SHP77 (cell line): ENCODE measurements around the gene STING1.

ENCODE experiments used
- DNase-seq, 2 experiments: peaks; one replicate each; lab custom pipeline; 2025; lab: John Stamatoyannopoulos, UW

STING1 gene

GRCh38 chr5:139468421-139468931 is 14.1 kb downstream of the STING1 start:
- no peak for DNase-seq

GRCh38 chr5:139462586-139463276 is 19.8 kb downstream of the STING1 start, which contains the start of gene ECSCR:
Gene ECSCR (minus strand): TSS chr5:139462743. CDS start chr5:139462670, 73 bp downstream.
- DNase-seq = no peak

- no peak for DNase-seq
These were observed 20.9 kb downstream of the STING1 start for GRCh38 chr5:139461698-139462097.

- DNase-seq = no peak
These were observed 21.4 kb downstream of the STING1 start for GRCh38 chr5:139461176-139461575.

- DNase-seq = no peak
These were observed 22.1 kb downstream of the STING1 start for GRCh38 chr5:139460455-139460854.

- DNase-seq = no peak
These were observed 23.1 kb downstream of the STING1 start for GRCh38 chr5:139459451-139459934.

- DNase-seq = no peak
These were observed 23.8 kb downstream of the STING1 start for GRCh38 chr5:139458580-139459407.

- DNase-seq = no peak
These were observed 24.8 kb downstream of the STING1 start for GRCh38 chr5:139457653-139458306.

- no peak for DNase-seq
These were observed 25.3 kb downstream of the STING1 start for GRCh38 chr5:139457241-139457640.

GRCh38 chr5:139456776-139457175 is 25.8 kb downstream of the STING1 start:
- no peak for DNase-seq

GRCh38 chr5:139454568-139455290 is 27.8 kb downstream of the STING1 start:
- no peak for DNase-seq

GRCh38 chr5:139453683-139454567 is 28.6 kb downstream of the STING1 start:
- DNase-seq = no peak

- DNase-seq = no peak
These were observed 30.5 kb downstream of the STING1 start for GRCh38 chr5:139451878-139452660.

- no peak for DNase-seq
These were observed 31.4 kb downstream of the STING1 start for GRCh38 chr5:139451176-139451575.

- DNase-seq = no peak
These were observed 35.4 kb downstream of the STING1 start for GRCh38 chr5:139446956-139447779.

- DNase-seq = no peak
These were observed 37.0 kb downstream of the STING1 start for GRCh38 chr5:139445325-139446170.

- no peak for DNase-seq
These were observed 38.6 kb downstream of the STING1 start for GRCh38 chr5:139443831-139444453.
